Esophagus squamous epithelium (tissue), 4 donors: ENCODE data around the gene FGFR3.

Source experiments
- POLR2A ChIP-seq, 4 donors: fragments of 450-650 bp; IDR thresholded peaks; one replicate each; pipeline ENCODE4 v1.6.1; 2017; ENCODE audit warnings: antibody characterized with exemption in 4 of 4, mild to moderate bottlenecking in 4 of 4, moderate library complexity in 3 of 4
- TF ChIP-seq, protein P1 (sequence below), 6 experiments: fragments of 450-650 bp in 4 of 6; fragments of 200-600 bp in 2 of 6; sonication (generic) in 2 of 6; IDR thresholded peaks; one replicate each; pipeline ENCODE4 v1.5.1; 2016 to 2019; ENCODE audit warnings: antibody characterized with exemption in 6 of 6, mild to moderate bottlenecking in 4 of 6, moderate library complexity in 4 of 6

DNA sequence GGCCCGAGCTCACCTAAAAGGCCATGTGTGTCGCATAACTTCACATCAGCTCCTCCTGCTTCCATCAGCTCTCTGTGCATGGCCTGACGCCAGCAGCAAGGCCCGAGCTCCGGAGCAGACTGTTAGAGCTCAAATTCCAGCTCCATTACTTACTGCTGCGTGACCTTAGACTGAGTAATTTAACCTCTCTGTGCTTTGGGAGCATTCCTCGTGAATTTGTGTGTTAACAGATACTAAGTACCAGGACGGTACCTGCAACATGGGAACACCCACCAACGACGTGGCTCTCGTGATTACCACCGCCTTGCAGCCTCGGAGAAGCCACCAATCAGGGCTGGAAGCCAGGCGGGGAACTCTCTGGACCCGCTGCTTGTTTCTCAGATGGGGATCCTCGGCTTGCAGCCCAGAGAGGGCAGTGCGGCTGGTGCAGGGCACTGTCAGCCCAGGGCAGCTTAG, 49.9 kb downstream of the FGFR3 start:
- TF ChIP-seq, protein P1, sequence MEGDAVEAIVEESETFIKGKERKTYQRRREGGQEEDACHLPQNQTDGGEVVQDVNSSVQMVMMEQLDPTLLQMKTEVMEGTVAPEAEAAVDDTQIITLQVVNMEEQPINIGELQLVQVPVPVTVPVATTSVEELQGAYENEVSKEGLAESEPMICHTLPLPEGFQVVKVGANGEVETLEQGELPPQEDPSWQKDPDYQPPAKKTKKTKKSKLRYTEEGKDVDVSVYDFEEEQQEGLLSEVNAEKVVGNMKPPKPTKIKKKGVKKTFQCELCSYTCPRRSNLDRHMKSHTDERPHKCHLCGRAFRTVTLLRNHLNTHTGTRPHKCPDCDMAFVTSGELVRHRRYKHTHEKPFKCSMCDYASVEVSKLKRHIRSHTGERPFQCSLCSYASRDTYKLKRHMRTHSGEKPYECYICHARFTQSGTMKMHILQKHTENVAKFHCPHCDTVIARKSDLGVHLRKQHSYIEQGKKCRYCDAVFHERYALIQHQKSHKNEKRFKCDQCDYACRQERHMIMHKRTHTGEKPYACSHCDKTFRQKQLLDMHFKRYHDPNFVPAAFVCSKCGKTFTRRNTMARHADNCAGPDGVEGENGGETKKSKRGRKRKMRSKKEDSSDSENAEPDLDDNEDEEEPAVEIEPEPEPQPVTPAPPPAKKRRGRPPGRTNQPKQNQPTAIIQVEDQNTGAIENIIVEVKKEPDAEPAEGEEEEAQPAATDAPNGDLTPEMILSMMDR (IDR thresholded peaks at IDR 0.05) = no peak
- TF ChIP-seq POLR2A (IDR thresholded peaks at IDR 0.05) = no peak
